Astrocyte (in vitro differentiated cells and primary cell): ENCODE data around the gene MYOZ3.

Experiments
- EZH2 ChIP-seq: IDR thresholded peaks from 2 replicates; pipeline ENCODE4 v1.6.1; 2012; ENCODE audit warnings: mild to moderate bottlenecking, low read length, inconsistent platforms; ENCODE audit not compliant: insufficient read depth
- TF ChIP-seq, protein P1 (sequence below): IDR thresholded peaks from 2 replicates; pipeline ENCODE4 v1.5.1; 2011; ENCODE audit warnings: low read depth, mild to moderate bottlenecking, inconsistent platforms, low read length, moderate library complexity; ENCODE audit not compliant: insufficient read depth

- TF ChIP-seq, protein P1, sequence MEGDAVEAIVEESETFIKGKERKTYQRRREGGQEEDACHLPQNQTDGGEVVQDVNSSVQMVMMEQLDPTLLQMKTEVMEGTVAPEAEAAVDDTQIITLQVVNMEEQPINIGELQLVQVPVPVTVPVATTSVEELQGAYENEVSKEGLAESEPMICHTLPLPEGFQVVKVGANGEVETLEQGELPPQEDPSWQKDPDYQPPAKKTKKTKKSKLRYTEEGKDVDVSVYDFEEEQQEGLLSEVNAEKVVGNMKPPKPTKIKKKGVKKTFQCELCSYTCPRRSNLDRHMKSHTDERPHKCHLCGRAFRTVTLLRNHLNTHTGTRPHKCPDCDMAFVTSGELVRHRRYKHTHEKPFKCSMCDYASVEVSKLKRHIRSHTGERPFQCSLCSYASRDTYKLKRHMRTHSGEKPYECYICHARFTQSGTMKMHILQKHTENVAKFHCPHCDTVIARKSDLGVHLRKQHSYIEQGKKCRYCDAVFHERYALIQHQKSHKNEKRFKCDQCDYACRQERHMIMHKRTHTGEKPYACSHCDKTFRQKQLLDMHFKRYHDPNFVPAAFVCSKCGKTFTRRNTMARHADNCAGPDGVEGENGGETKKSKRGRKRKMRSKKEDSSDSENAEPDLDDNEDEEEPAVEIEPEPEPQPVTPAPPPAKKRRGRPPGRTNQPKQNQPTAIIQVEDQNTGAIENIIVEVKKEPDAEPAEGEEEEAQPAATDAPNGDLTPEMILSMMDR: no peak
- TF ChIP-seq EZH2: no peak
Observed at GRCh38 chr5:150656191-150657132, 4.6 kb upstream of the MYOZ3 start.
